Ovary (tissue), 3 donors: ENCODE data around the gene SAMHD1.
"Not testable (repeated sequence)": the region's sequence is repeated elsewhere in the genome, so short reads cannot be mapped to it uniquely, and the experiment has no call there.

Experiments used
- CTCF ChIP-seq, 3 donors: fragments of 450-650 bp in 2 of 3; fragments of 200-600 bp in 1 of 3; IDR thresholded peaks; one replicate each; pipeline versions ENCODE4 v1.5.1 to v1.8.0; 2016 to 2022; ENCODE audit warnings: antibody characterized with exemption in 3 of 3, mild to moderate bottlenecking in 1 of 3
- EP300 ChIP-seq: sonication (generic); formaldehyde crosslinking; IDR thresholded peaks from one replicate; pipeline ENCODE4 v1.6.1; 2017; ENCODE audit warnings: antibody characterized with exemption
- POLR2A ChIP-seq: fragments of 450-650 bp; IDR thresholded peaks from one replicate; pipeline ENCODE4 v1.6.1; 2017; ENCODE audit warnings: antibody characterized with exemption, mild to moderate bottlenecking, moderate library complexity
- donor health status: DM: no; HTN: no; CAD: no.

GRCh38 chr20:36905566-36905965, 45.9 kb downstream of the SAMHD1 start:
- not testable (repeated sequence) for TF ChIP-seq POLR2A; CTCF (IDR thresholded peaks at IDR 0.05); EP300
